ENCODE results near the gene NUDT3.

DNA sequence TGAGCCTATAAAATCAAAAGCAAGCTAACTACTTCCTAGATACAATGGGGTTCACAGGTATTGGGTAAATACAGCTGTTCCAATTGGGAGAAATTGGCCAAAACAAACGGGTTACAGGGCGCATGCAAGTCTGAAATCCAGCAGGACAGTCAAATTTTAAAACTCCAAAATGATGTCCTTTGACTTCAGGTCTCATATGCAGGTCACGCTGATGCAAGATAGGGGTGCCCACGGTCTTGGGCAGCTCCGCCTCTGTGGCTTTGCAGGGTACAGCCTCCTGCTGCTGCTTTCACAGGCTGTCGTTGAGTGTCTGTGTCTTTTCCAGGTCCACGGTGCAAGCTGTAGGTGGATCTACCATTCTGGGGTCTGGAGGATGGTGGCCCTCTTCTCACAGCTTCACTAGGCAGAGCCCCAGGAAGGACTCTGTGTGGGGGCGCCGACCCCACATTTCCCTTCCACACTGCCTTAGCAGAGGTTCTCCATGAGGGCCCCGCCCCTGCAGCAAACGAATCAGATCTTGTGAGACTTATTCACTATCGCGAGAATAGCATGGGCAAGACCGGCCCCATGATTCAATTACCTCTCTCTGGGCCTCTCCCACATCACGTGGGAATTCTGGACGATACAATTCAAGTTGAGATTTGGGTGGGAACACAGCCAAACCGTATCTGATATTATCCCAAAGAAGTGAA, 131.7 kb downstream of the NUDT3 start:
- TF ChIP-seq, protein P1, sequence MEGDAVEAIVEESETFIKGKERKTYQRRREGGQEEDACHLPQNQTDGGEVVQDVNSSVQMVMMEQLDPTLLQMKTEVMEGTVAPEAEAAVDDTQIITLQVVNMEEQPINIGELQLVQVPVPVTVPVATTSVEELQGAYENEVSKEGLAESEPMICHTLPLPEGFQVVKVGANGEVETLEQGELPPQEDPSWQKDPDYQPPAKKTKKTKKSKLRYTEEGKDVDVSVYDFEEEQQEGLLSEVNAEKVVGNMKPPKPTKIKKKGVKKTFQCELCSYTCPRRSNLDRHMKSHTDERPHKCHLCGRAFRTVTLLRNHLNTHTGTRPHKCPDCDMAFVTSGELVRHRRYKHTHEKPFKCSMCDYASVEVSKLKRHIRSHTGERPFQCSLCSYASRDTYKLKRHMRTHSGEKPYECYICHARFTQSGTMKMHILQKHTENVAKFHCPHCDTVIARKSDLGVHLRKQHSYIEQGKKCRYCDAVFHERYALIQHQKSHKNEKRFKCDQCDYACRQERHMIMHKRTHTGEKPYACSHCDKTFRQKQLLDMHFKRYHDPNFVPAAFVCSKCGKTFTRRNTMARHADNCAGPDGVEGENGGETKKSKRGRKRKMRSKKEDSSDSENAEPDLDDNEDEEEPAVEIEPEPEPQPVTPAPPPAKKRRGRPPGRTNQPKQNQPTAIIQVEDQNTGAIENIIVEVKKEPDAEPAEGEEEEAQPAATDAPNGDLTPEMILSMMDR (IDR thresholded peaks at IDR 0.05 in 4 of 5, conservative IDR thresholded peaks at IDR 0.05 in 1 of 5), result no peak
- TF ChIP-seq POLR2A (IDR thresholded peaks at IDR 0.05), result no peak

Measured in gastrocnemius medialis (tissue), 4 donors.